Urothelium cell line (cell line): ENCODE measurements around the gene GPR161.

ENCODE experiments used
- DNase-seq: peaks from one replicate; pipeline ENCODE4 v3.0.0; 2011; ENCODE audit warnings: low spot score, mixed read lengths
- FAIRE-seq: peaks from 2 replicates; lab custom pipeline; 2011; peaks lifted over from hg19 to GRCh38; lab: Jason Lieb, UNC

The GPR161 gene

DNA sequence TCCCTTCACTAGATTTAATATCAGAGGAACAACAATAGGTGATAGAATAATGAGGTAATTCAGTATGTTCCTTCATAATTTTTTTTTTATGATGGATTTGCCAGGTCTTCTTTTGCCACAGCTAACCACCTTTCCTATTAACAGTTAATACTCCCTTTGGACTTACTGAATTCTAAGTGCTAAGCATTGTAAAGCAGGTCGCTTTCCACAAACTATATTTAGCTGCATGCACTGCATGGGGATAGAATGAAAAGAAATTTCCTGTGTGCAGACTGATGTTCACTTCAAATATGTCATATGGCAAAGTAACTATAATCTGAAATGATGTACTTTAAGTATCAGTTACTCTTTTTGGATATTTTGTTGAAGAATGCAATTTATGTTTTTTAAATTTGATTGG is 85.8 kb downstream of the GPR161 start:
- FAIRE-seq: no peak
- DNase-seq: no peak

DNA sequence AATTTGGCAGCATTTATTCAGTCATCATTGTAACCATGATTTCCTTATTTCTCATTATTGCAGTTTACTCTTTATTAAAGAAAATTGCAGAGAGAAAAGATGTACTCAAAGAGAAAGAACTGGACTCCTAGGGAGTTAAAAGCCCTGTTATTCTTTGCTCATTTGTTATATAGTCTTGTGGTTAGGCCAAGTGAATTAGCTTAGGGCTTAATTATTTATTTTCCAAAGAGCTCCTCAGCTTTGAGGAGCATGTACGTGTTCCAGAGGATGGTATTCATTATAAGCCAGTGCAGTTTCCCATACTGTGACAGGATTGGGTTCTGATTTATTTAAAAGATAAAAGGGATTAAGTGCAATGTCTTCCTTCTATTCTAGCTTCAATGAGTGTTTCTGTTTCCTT is 86.4 kb downstream of the GPR161 start:
- no peak for DNase-seq
- no peak for FAIRE-seq

DNA sequence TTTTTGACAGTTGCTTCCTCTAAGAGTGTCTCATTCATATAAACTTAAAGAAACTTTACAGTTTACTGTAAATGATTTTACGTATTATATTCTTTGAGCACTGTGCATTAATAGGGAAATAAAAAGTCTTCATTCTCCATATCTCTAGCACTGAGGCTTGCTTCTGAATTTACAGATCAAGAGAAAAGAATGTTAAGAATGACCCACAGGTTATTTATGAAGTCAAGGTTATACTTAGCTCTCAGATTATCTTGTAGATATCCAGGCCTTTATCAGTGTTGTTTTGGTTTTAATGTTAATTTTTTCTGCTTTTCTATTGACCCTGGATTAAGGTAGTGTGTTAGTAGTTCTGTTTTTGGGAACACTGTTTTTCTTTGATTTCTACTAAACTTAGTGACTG is 91.4 kb downstream of the GPR161 start:
- DNase-seq (no peak), FAIRE-seq (no peak)

DNA sequence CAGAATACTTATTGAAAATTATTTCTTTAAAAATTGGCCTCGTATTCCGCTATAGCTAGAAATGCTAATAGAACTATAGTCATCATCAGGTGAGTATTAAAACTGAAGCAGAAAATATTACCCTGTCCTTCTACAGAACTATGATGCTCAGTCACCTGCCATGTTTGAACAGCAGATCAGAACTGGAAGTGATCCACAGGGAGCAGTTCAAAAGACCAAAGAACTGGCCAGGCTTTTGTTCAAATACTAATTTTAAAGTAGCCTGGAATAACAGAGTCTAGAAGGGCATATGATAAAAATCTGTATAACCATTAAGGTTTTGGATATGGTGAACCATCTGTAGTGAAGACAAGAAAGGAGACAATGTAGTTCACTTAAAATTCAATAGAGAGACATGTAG is 94.4 kb downstream of the GPR161 start:
- FAIRE-seq: no peak
- no peak for DNase-seq

DNA sequence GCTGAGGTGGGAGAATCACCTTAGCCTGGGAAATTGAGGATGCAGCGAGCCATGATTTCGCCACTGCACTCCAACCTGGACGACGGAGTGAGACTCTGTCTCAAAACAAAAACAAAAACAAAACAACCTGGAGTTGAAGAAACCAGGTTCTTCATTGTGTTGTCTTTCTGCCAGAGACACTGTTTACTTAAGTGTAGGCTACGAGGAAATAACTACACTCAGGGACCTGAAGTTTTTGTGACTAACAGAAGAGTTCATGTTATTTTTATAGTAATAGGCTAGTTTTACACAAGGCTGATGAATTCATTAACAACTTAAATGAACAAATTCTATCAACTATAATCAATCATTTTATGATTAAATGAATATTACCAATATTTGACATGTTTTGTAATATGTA is 101.4 kb downstream of the GPR161 start:
- FAIRE-seq: no peak
- DNase-seq: no peak

DNA sequence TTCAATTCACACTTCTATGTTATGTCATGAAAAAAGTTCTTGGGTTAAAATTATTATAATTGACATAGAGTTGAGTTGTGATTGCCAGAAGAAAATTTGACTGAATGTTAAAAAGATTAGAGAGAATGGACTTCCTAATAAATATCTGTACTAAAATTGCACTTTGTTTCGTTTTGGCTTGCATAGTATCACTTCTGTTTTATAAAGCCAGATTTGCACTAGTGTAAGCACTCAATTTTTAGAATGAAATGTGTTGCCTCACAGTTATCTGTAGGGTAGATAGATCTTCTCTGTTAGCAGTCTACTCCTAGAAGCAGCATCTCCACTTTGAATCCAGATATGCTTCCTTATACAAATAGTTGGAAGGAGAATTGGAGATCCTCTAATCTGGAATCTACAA is 104.7 kb downstream of the GPR161 start:
- FAIRE-seq (no peak), DNase-seq (no peak)

DNA sequence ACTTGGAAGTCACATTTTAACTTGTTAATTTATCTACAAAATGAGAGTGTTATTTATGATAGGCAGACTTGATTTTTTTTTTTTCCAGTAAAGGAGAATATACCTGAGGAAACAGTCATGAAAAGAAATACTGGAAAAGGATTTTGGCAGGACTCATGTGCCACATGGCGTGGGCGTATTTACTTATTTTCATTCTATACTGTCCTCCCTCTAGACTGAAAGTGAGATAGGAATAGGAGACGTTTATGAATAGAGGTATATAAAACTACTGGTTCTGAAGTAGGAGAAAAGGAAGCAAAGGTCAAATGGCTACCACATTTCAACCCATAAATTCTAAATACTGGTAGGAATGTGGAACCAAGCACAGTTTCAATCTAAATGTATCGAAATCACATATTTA is 105.1 kb downstream of the GPR161 start:
- FAIRE-seq (no peak), DNase-seq (no peak)

DNA sequence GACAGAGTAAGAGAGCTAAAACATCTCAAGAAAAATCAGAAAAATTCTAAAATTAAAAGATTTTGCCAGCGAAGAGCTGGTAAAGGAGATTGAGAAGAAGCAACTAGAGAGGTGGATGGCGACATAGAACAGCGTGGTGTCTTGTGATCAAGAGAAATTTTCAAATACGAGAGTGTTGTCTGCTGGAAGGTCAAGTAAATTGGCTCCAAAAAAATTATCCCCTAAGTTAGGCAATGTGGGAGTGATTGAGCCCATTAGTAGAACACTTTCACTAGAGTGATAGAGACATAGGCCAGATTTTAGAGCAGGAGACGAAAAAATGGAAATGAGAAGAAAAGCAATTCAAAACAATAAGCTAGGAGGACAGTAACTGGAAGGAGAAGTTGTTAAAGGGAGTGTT is 105.5 kb downstream of the GPR161 start:
- no peak for FAIRE-seq
- no peak for DNase-seq
